HepG2 (cell line): ENCODE results near the gene KCND1. TPM values are rescaled to one million over a fixed set of nuclear protein-coding genes. Genes with fewer than 3 reads are reported as not detected.

Experiments used
- ATAC-seq: fragments of 200-7000 bp; cut with Tn5 transposase; 3 replicates; pipeline ENCODE4 v1.9.1; 2020; ENCODE audit warnings: mild to moderate bottlenecking, moderate library complexity
- BruUV-seq: library from RNA; stranded (reverse); fragments of 400-500 nt; replicated peaks from 2 replicates; lab custom pipeline; 2021; lab: Mats Ljungman, UMichigan
- CTCF ChIA-PET: fragments of 300-600 bp; formaldehyde crosslinking; extraction: SDS; loops from one replicate; lab custom pipeline; 2021; ENCODE audit warnings: low total read pairs, inconsistent platforms, low intra/inter-chr PET ratio; lab: Yijun Ruan, JAX
- POLR2A ChIA-PET: fragments of 350-600 bp; sonication (Branson Sonifier 250); formaldehyde crosslinking; loops from one replicate; lab custom pipeline; 2020; ENCODE audit warnings: antibody characterized with exemption, inconsistent platforms; lab: Yijun Ruan, JAX
- DNase-seq: peaks from one replicate; pipeline ENCODE4 v3.0.0-alpha.2; 2015; ENCODE audit warnings: low spot score
- FAIRE-seq: peaks from 3 replicates; lab custom pipeline; 2011; peaks lifted over from hg19 to GRCh38; lab: Jason Lieb, UNC
- H2AFZ ChIP-seq: one replicate; pipeline ENCODE4 v1.6.1; 2011; ENCODE audit warnings: low read length, inconsistent platforms
- H3K27ac ChIP-seq: fragments of 300-600 bp; 3 replicates; pipeline ENCODE4 v1.8.0; 2011; ENCODE audit warnings: mixed run types, mild to moderate bottlenecking, mixed read lengths, low read length, inconsistent platforms; ENCODE audit not compliant: insufficient read depth; ENCODE audit errors: extremely low read length
- H3K27me3 ChIP-seq, 2 experiments: fragments of 200-600 bp in 1 of 2; 2 replicates in 1 of 2; 3 replicates in 1 of 2; pipeline versions ENCODE4 v1.6.0 to v1.8.0; 2011; ENCODE audit warnings: low read length in 2 of 2, mild to moderate bottlenecking in 2 of 2, moderate library complexity in 2 of 2, inconsistent platforms in 1 of 2; ENCODE audit not compliant: insufficient read depth in 2 of 2, control insufficient read depth in 1 of 2
- H3K36me3 ChIP-seq, 2 experiments: fragments of 200-600 bp in 1 of 2; replicated peaks in 1 of 2; 2 replicates in 1 of 2; 3 replicates in 1 of 2; pipeline versions ENCODE4 v1.5.1 to v1.8.0; 2011; ENCODE audit warnings: low read length in 2 of 2, inconsistent platforms in 1 of 2; ENCODE audit not compliant: insufficient read depth in 2 of 2, control insufficient read depth in 1 of 2
- H3K4me1 ChIP-seq: 2 replicates; pipeline ENCODE4 v1.5.1; 2012; ENCODE audit warnings: low read length, inconsistent platforms; ENCODE audit not compliant: insufficient read depth
- H3K4me2 ChIP-seq: 2 replicates; pipeline ENCODE4 v1.6.0; 2011; ENCODE audit warnings: low read depth, low read length, inconsistent platforms
- H3K4me3 ChIP-seq, 3 experiments: fragments of 200-600 bp in 1 of 3; sonication (generic), shearing (Covaris generic) in 1 of 3; replicated peaks in 1 of 3; 2 replicates each; pipeline ENCODE4 v1.5.1; 2011 to 2016; ENCODE audit warnings: low read length in 3 of 3, inconsistent platforms in 2 of 3, low read depth in 2 of 3, mild to moderate bottlenecking in 2 of 3, control low read depth in 1 of 3, mixed read lengths in 1 of 3; ENCODE audit not compliant: insufficient read depth in 1 of 3
- H3K79me2 ChIP-seq: one replicate; pipeline ENCODE4 v1.6.1; 2011; ENCODE audit warnings: low read length, inconsistent platforms; ENCODE audit not compliant: insufficient read depth
- H3K9ac ChIP-seq: 2 replicates; pipeline ENCODE4 v1.6.0; 2011; ENCODE audit warnings: mild to moderate bottlenecking, low read depth, low read length, inconsistent platforms; ENCODE audit not compliant: insufficient read depth
- H3K9me3 ChIP-seq: 2 replicates; pipeline ENCODE4 v1.5.1; 2012; ENCODE audit warnings: mild to moderate bottlenecking, low read length
- H4K20me1 ChIP-seq: 2 replicates; pipeline ENCODE4 v1.6.0; 2011; ENCODE audit warnings: inconsistent platforms, mild to moderate bottlenecking, low read length, moderate library complexity; ENCODE audit not compliant: insufficient read depth
- KMT2A ChIP-seq: sonication (generic); formaldehyde crosslinking; IDR thresholded peaks from 2 replicates; pipeline ENCODE4 v1.4.0; 2020; ENCODE audit warnings: missing genetic modification reagents
- MATR3 ChIP-seq: sonication (generic); formaldehyde crosslinking; IDR thresholded peaks from 2 replicates; pipeline ENCODE4 v1.4.0; 2020; ENCODE audit warnings: missing genetic modification reagents
- SMAD1 ChIP-seq: sonication (generic); formaldehyde crosslinking; IDR thresholded peaks from 2 replicates; pipeline ENCODE4 v1.4.0; 2020; ENCODE audit warnings: missing genetic modification reagents, low read depth, mild to moderate bottlenecking, borderline replicate concordance
- ZFP37 ChIP-seq: sonication (generic); formaldehyde crosslinking; IDR thresholded peaks from 2 replicates; pipeline ENCODE4 v1.4.0; 2020; ENCODE audit warnings: missing genetic modification reagents, borderline replicate concordance
- WGBS: methylation state at CpG from one replicate; pipeline ENCODE4 v1.1.6; 2017; ENCODE audit warnings: low lambda C conversion rate; 5-methylcytosine and 5-hydroxymethylcytosine counted together
- in situ Hi-C: cut with HindIII; loops from 2 replicates; pipeline ENCODE4 v1.10.0; 2017; ENCODE audit warnings: low pct_unique_long_range_greater_than_20kb; ENCODE audit not compliant: extremely low pct_ligation_motif_present
- intact Hi-C: fragments of 100-400 bp; cut with micrococcal nuclease; formaldehyde crosslinking; loops from one replicate; pipeline ENCODE4 v1.10.0; 2022; ENCODE audit not compliant: unreplicated experiment
- polyA plus RNA-seq, 8 experiments: library from polyadenylated mRNA; depleted of rRNA in 3 of 8; stranded (reverse) in 7 of 8; unstranded in 1 of 8; fragments of >200 nt; fragmentation: Illumina TruSeq in 4 of 8; extraction: Trizol in 4 of 8; gene quantifications; 2 replicates each; pipeline versions ENCODE4 v1.2.1 to v1.2.3, GENCODE V29; 2011 to 2016; ENCODE audit warnings: low read depth in 4 of 8, missing spikeins in 1 of 8, mixed read lengths in 1 of 8; ENCODE audit not compliant: insufficient read depth in 1 of 8
- total RNA-seq, 5 experiments: library from RNA; depleted of rRNA; stranded (reverse); fragments of >200 nt; fragmentation: Illumina TruSeq; extraction: Trizol; gene quantifications; 2 replicates each; pipeline ENCODE4 v1.2.3, GENCODE V29; 2016; ENCODE audit warnings: low read depth in 1 of 5
- TF ChIP-seq, protein P1 (sequence below): sonication (generic); formaldehyde crosslinking; IDR thresholded peaks from 2 replicates; pipeline ENCODE4 v1.4.0; 2020; ENCODE audit warnings: missing genetic modification reagents, mild to moderate bottlenecking, borderline replicate concordance
- TF ChIP-seq, protein P2 (sequence below): sonication (generic); formaldehyde crosslinking; IDR thresholded peaks from 2 replicates; pipeline ENCODE4 v1.4.0; 2020; ENCODE audit warnings: missing genetic modification reagents, borderline replicate concordance

KCND1 gene
- total and polyA plus RNA-seq, 2 of the 13 experiments (the other 11 are each of a cell fraction or from before 2014, with no cell fraction given) = 0.07 to 0.30 TPM

DNA sequence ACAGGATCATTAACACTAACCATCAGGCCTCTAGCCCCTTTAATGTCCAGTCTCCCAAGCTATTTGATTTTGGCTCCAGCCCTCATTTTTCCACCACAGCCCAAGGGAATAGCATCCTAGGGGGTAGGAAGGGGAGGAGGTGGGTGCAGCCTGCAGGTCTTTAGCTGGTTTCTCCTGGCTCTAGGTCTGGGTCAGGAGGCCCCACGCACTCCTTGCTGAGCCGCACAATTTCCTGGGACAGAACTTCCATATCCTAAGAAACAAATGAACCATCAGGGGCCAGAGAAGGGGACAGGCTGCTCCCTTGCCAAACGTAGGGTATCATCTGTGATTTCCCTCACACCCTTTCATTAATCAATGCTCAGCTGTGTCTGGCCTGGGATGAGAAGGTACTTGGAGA is 2.4 kb upstream of the KCND1 start:
- intact Hi-C loops (no loop called here), in situ Hi-C loops (no loop called here)
- H3K36me3 ChIP-seq = peaks cover 1 to 7% of the 10 kb centered on the region in 2 experiments; a peak in 4 of 5 replicates
- no peak for FAIRE-seq
- H3K9ac ChIP-seq = no peak overlapping the region
- H3K79me2 ChIP-seq = no peaks in the 10 kb centered on the region
- no peak overlapping the region for H3K4me3 ChIP-seq
- POLR2A ChIA-PET = no interaction called here
- no peaks in the 10 kb centered on the region for H3K27me3 ChIP-seq
- peaks cover 11% of the 10 kb centered on the region for H3K4me1 ChIP-seq
- H4K20me1 ChIP-seq = no peaks in the 10 kb centered on the region
- BruUV-seq = no TSS peak
- no peak overlapping the region for H3K27ac ChIP-seq
- H2AFZ ChIP-seq = no peak overlapping the region
- DNase-seq = no peak
- ATAC-seq = no peak
- CTCF ChIA-PET = no interaction called here
- WGBS = no CpG with 5 or more reads among the region's 3 CpGs
- no peak overlapping the region for H3K4me2 ChIP-seq
- TF ChIP-seq, protein P1, sequence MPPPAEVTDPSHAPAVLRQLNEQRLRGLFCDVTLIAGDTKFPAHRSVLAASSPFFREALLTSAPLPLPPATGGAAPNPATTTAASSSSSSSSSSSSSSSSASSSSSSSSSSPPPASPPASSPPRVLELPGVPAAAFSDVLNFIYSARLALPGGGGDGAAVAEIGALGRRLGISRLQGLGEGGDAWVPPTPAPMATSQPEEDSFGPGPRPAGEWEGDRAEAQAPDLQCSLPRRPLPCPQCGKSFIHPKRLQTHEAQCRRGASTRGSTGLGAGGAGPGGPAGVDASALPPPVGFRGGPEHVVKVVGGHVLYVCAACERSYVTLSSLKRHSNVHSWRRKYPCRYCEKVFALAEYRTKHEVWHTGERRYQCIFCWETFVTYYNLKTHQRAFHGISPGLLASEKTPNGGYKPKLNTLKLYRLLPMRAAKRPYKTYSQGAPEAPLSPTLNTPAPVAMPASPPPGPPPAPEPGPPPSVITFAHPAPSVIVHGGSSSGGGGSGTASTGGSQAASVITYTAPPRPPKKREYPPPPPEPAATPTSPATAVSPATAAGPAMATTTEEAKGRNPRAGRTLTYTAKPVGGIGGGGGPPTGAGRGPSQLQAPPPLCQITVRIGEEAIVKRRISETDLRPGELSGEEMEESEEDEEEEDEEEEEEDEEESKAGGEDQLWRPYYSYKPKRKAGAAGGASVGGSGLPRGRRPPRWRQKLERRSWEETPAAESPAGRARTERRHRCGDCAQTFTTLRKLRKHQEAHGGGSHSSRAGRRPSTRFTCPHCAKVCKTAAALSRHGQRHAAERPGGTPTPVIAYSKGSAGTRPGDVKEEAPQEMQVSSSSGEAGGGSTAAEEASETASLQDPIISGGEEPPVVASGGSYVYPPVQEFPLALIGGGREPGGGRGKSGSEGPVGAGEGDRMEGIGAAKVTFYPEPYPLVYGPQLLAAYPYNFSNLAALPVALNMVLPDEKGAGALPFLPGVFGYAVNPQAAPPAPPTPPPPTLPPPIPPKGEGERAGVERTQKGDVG = no peak
- TF ChIP-seq MATR3 (CRISPR knock-in tag) (no peak), SMAD1 (CRISPR knock-in tag) (no peak), ZFP37 (CRISPR knock-in tag) (no peak), KMT2A (no peak)
- TF ChIP-seq, protein P2, sequence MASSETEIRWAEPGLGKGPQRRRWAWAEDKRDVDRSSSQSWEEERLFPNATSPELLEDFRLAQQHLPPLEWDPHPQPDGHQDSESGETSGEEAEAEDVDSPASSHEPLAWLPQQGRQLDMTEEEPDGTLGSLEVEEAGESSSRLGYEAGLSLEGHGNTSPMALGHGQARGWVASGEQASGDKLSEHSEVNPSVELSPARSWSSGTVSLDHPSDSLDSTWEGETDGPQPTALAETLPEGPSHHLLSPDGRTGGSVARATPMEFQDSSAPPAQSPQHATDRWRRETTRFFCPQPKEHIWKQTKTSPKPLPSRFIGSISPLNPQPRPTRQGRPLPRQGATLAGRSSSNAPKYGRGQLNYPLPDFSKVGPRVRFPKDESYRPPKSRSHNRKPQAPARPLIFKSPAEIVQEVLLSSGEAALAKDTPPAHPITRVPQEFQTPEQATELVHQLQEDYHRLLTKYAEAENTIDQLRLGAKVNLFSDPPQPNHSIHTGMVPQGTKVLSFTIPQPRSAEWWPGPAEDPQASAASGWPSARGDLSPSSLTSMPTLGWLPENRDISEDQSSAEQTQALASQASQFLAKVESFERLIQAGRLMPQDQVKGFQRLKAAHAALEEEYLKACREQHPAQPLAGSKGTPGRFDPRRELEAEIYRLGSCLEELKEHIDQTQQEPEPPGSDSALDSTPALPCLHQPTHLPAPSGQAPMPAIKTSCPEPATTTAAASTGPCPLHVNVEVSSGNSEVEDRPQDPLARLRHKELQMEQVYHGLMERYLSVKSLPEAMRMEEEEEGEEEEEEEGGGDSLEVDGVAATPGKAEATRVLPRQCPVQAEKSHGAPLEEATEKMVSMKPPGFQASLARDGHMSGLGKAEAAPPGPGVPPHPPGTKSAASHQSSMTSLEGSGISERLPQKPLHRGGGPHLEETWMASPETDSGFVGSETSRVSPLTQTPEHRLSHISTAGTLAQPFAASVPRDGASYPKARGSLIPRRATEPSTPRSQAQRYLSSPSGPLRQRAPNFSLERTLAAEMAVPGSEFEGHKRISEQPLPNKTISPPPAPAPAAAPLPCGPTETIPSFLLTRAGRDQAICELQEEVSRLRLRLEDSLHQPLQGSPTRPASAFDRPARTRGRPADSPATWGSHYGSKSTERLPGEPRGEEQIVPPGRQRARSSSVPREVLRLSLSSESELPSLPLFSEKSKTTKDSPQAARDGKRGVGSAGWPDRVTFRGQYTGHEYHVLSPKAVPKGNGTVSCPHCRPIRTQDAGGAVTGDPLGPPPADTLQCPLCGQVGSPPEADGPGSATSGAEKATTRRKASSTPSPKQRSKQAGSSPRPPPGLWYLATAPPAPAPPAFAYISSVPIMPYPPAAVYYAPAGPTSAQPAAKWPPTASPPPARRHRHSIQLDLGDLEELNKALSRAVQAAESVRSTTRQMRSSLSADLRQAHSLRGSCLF = no peak
- no peaks in the 10 kb centered on the region for H3K9me3 ChIP-seq
